Peyer's patch (tissue), 4 donors: ENCODE results near the gene PRPSAP1.

Experiments
- POLR2A ChIP-seq, 2 donors: fragments of 450-650 bp; IDR thresholded peaks; one replicate each; pipeline ENCODE4 v1.5.1; 2017; ENCODE audit warnings: antibody characterized with exemption in 2 of 2, mild to moderate bottlenecking in 2 of 2, moderate library complexity in 2 of 2
- TF ChIP-seq, protein P1 (sequence below), 6 experiments: fragments of 450-650 bp in 4 of 6; fragments of 200-600 bp in 2 of 6; sonication (generic) in 1 of 6; IDR thresholded peaks; one replicate each; pipeline ENCODE4 v1.5.1; 2017 to 2019; ENCODE audit warnings: antibody characterized with exemption in 6 of 6, mild to moderate bottlenecking in 3 of 6, moderate library complexity in 1 of 6

DNA sequence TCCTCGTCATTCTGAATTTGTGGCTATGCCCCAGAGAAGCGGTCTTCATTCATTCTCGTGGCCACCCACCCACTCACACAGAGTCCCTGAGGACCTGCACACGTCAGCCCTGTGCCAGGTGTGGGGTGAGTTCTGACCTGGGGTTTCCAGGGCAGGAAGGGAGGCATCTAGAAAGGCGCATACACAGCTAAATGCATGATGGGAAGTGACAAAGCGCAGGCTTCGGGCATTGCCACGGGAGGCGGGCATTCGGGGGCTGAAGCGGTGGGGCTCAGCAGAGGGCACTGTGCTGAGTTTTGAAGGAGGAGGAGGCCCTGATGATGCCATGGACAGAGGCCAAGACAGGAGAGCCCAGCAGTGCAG, 77.7 kb downstream of the PRPSAP1 start:
- no peak for TF ChIP-seq POLR2A (IDR thresholded peaks at IDR 0.05)
- TF ChIP-seq, protein P1, sequence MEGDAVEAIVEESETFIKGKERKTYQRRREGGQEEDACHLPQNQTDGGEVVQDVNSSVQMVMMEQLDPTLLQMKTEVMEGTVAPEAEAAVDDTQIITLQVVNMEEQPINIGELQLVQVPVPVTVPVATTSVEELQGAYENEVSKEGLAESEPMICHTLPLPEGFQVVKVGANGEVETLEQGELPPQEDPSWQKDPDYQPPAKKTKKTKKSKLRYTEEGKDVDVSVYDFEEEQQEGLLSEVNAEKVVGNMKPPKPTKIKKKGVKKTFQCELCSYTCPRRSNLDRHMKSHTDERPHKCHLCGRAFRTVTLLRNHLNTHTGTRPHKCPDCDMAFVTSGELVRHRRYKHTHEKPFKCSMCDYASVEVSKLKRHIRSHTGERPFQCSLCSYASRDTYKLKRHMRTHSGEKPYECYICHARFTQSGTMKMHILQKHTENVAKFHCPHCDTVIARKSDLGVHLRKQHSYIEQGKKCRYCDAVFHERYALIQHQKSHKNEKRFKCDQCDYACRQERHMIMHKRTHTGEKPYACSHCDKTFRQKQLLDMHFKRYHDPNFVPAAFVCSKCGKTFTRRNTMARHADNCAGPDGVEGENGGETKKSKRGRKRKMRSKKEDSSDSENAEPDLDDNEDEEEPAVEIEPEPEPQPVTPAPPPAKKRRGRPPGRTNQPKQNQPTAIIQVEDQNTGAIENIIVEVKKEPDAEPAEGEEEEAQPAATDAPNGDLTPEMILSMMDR (IDR thresholded peaks at IDR 0.05): no peak
